ENCODE results near the gene PCK2. TPM values are rescaled to one million over a fixed set of nuclear protein-coding genes. Genes with fewer than 3 reads are reported as not detected.

Gene PCK2
- total and polyA plus RNA-seq, 2 of the 13 experiments (the other 11 are each of a cell fraction or from before 2014, with no cell fraction given): 129 to 272 TPM

GRCh38 chr14:24138396-24139271 lies 44.5 kb downstream of the PCK2 start (continued):
- no peak for TF ChIP-seq MBNL3 (CRISPR knock-in tag; conservative IDR thresholded peaks at IDR 0.05)
- TF ChIP-seq CBX1 (IDR thresholded peaks at IDR 0.05; ENCODE audit: low read depth): peak; percentile 9
- TF ChIP-seq, protein P1, sequence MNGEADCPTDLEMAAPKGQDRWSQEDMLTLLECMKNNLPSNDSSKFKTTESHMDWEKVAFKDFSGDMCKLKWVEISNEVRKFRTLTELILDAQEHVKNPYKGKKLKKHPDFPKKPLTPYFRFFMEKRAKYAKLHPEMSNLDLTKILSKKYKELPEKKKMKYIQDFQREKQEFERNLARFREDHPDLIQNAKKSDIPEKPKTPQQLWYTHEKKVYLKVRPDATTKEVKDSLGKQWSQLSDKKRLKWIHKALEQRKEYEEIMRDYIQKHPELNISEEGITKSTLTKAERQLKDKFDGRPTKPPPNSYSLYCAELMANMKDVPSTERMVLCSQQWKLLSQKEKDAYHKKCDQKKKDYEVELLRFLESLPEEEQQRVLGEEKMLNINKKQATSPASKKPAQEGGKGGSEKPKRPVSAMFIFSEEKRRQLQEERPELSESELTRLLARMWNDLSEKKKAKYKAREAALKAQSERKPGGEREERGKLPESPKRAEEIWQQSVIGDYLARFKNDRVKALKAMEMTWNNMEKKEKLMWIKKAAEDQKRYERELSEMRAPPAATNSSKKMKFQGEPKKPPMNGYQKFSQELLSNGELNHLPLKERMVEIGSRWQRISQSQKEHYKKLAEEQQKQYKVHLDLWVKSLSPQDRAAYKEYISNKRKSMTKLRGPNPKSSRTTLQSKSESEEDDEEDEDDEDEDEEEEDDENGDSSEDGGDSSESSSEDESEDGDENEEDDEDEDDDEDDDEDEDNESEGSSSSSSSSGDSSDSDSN (CRISPR knock-in tag; IDR thresholded peaks at IDR 0.05): peak; percentile 29; the same call in 1 of the 2 replicates
- peak; percentile 72 for TF ChIP-seq AGO1 (IDR thresholded peaks at IDR 0.05; ENCODE audit: low read depth, low read length, poor library complexity, severe bottlenecking)
- no peak for TF ChIP-seq ZNF235 (CRISPR knock-in tag; IDR thresholded peaks at IDR 0.05; ENCODE audit: borderline replicate concordance)
- peak; percentile 12 for TF ChIP-seq HNRNPH1 (optimal IDR thresholded peaks at IDR 0.05; ENCODE audit: low read depth, low read length)
- TF ChIP-seq, protein P2, sequence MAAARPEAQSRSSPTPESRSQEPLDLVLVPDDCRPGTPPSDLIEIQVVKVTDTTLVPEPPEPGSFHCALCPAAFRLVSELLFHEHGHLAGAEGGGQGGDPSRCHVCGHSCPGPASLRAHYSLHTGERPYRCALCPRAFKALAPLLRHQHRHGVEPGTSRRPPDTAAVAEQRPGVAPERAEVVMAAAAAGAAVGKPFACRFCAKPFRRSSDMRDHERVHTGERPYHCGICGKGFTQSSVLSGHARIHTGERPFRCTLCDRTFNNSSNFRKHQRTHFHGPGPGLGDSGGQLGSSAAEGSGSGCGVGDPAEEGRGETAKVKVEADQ (CRISPR knock-in tag; IDR thresholded peaks at IDR 0.05; ENCODE audit: borderline replicate concordance): 0 out of 2 replicates have a peak, but pooled peaks have one; percentile 8
- TF ChIP-seq, protein P3, sequence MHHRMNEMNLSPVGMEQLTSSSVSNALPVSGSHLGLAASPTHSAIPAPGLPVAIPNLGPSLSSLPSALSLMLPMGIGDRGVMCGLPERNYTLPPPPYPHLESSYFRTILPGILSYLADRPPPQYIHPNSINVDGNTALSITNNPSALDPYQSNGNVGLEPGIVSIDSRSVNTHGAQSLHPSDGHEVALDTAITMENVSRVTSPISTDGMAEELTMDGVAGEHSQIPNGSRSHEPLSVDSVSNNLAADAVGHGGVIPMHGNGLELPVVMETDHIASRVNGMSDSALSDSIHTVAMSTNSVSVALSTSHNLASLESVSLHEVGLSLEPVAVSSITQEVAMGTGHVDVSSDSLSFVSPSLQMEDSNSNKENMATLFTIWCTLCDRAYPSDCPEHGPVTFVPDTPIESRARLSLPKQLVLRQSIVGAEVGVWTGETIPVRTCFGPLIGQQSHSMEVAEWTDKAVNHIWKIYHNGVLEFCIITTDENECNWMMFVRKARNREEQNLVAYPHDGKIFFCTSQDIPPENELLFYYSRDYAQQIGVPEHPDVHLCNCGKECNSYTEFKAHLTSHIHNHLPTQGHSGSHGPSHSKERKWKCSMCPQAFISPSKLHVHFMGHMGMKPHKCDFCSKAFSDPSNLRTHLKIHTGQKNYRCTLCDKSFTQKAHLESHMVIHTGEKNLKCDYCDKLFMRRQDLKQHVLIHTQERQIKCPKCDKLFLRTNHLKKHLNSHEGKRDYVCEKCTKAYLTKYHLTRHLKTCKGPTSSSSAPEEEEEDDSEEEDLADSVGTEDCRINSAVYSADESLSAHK (CRISPR knock-in tag; IDR thresholded peaks at IDR 0.05; ENCODE audit: borderline replicate concordance): no peak
- no peak for TF ChIP-seq ELF1 (CRISPR knock-in tag; IDR thresholded peaks at IDR 0.05)
- 0 out of 2 replicates have a peak, but pooled peaks have one; percentile 61 for TF ChIP-seq ZNF318 (CRISPR knock-in tag; IDR thresholded peaks at IDR 0.05)
